Psoas muscle (tissue), 8 donors: ENCODE measurements around the gene PGS1. TPM values are rescaled to one million over a fixed set of nuclear protein-coding genes. Genes with fewer than 3 reads are reported as not detected.

Experiments
- ATAC-seq, 4 donors: fragments of 200-7000 bp; cut with Tn5 transposase; one replicate each; pipeline ENCODE4 v1.9.1; 2020; ENCODE audit warnings: moderate library complexity in 3 of 4, mild to moderate bottlenecking in 2 of 4
- DNase-seq, 2 donors: peaks; one replicate each; pipeline ENCODE4 v3.0.0-alpha.2; 2020
- H3K27ac ChIP-seq: fragments of 200-600 bp; one replicate; pipeline ENCODE4 v1.8.0; 2022
- H3K27me3 ChIP-seq, 3 donors: fragments of 200-600 bp in 1 of 3; one replicate each; pipeline versions ENCODE4 v1.6.1 to v1.8.0; 2013 to 2022; ENCODE audit warnings: low read length in 2 of 3, mild to moderate bottlenecking in 2 of 3, moderate library complexity in 1 of 3; ENCODE audit not compliant: insufficient read depth in 3 of 3
- H3K36me3 ChIP-seq, 2 donors: fragments of 200-600 bp in 1 of 2; one replicate each; pipeline versions ENCODE4 v1.6.1 to v1.8.0; 2013 to 2022; ENCODE audit warnings: low read depth in 1 of 2, mild to moderate bottlenecking in 1 of 2, moderate library complexity in 1 of 2; ENCODE audit not compliant: insufficient read depth in 1 of 2
- H3K4me1 ChIP-seq: fragments of 200-600 bp; one replicate; pipeline ENCODE4 v1.8.0; 2022
- H3K4me3 ChIP-seq: fragments of 200-600 bp; one replicate; pipeline ENCODE4 v1.8.0; 2022; ENCODE audit warnings: mild to moderate bottlenecking
- H3K9me3 ChIP-seq: fragments of 200-600 bp; one replicate; pipeline ENCODE4 v1.8.0; 2022
- CTCF ChIP-seq: fragments of 200-600 bp; IDR thresholded peaks from one replicate; pipeline ENCODE4 v1.8.0; 2022; ENCODE audit warnings: antibody characterized with exemption
- WGBS, 3 donors: extraction: QIAGEN DNeasy Blood & Tissue Kit; methylation state at CpG; one replicate each; pipeline versions ENCODE4 v1.1.6 to v1.1.7; 2013; 5-methylcytosine and 5-hydroxymethylcytosine counted together
- intact Hi-C, 2 donors: fragments of 100-400 bp; cut with DNase I; formaldehyde crosslinking; loops; one replicate each; pipeline versions ENCODE4 v1.11.0 to v1.14.2; 2022
- polyA plus RNA-seq, 3 donors: library from polyadenylated mRNA; stranded (reverse); fragments of 200-250 nt; gene quantifications; one replicate each; pipeline ENCODE4 v1.2.3, GENCODE V29; 2013
- total RNA-seq, 4 donors: library from RNA; stranded (reverse); fragmentation: NEBNext Ultra II Directional in 2 of 4; extraction: Animal tissue kit (Norgen Biotek cat#: 25700) in 2 of 4; gene quantifications; one replicate each; pipeline versions ENCODE4 v1.2.1 to v1.2.4, GENCODE V29; 2021 to 2023
- donor health status: healthy with polysubstance abuse.
- donor health status: DM: no; HTN: no; CAD: no; lungs with moderate emphysema.
- donor health status: Bipolar disorder and iron deficiency.
- donor health status: healthy.
- donor health status: DM: yes; HTN: yes; CAD: no.
- donor health status: DM: no; HTN: no; CAD: no.
- donor health status: DM: no; HTN: no; CAD: no.
- donor health status: DM: yes; HTN: yes; CAD: no.

PGS1 gene
- total and polyA plus RNA-seq, 7 donors, result 10.2 to 24.2 (median 16.3) TPM

DNA sequence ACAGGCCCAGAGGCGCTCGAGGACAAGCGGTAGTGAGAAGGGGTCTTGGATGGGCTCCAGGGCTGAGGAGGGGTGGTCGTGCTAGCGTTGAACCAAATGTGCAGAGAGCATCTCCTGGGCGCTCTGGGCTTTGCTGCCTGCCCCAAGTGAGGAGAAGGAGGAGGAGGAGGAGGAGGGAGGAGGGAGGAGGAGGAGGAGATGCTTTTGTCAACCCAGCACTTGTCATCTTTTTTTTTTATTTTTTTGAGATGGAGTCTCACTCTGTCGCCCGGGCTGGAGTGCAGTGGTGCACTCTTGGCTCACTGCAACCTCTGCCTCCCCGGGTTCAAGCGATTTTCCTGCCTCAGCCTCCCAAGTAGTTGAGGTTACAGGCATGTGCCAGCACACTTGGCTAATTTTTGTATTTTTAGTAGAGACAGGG lies 59.8 kb downstream of the PGS1 start:
- ATAC-seq, result no peak
- 59 to 78% (median 76%) methylated on average over 7 to 10 of the region's 10 CpGs for WGBS, 3 donors
- Histone ChIP-seq H3K4me3 (no peak overlapping the region), H3K4me1 (peaks cover 14% of the 10 kb centered on the region), H3K36me3 (no peaks in the 10 kb centered on the region), H3K27ac (no peak overlapping the region), H3K9me3 (no peaks in the 10 kb centered on the region), H3K27me3 (peaks cover 0 to 4% (median 0%) of the 10 kb centered on the region in 3 donors)
- no peak for TF ChIP-seq CTCF
- intact Hi-C loops, result no loop called here
- no peak for DNase-seq

DNA sequence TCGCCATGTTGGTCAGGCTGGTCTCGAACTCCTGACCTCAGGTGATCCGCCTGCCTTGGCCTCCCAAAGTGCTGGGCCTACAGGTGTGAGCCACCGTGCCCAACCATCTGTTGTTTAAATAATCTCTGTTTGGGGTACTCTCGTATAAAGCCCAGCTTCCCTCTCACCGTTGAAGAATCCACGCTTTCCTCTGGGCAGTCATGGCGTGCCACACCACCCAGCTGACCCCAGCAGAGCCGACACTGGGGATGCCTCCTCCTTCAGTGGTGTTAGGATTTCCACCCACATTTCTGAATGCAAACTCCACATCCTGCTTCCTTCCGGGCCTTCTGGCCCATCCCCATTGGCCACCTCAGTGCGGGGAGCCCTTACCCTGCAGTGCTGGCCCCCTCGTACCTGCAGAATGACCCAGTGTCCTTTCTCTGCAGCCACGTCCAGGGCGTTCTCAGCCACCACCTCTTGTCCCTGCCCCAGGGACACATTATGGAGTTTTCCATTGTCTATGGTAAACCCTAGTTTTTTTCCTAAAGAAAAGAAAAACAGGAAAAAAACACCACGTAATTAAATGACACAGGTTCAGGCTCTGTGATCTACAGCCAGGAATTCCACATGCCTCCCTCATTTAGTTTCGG lies 60.4 kb downstream of the PGS1 start:
- H3K27me3 ChIP-seq, result peaks cover 0 to 4% (median 0%) of the 10 kb centered on the region in 3 donors
- H3K4me1 ChIP-seq, result peaks cover 14% of the 10 kb centered on the region
- WGBS, 3 donors, result 73 to 74% (median 74%) methylated on average over 16 of the region's 16 CpGs
- no peaks in the 10 kb centered on the region for H3K9me3 ChIP-seq
- no peak overlapping the region for H3K27ac ChIP-seq
- no peak for DNase-seq
- H3K4me3 ChIP-seq, result no peak overlapping the region
- H3K36me3 ChIP-seq, result no peaks in the 10 kb centered on the region
- ATAC-seq, result no peak
- intact Hi-C loops, result no loop called here
- no peak for TF ChIP-seq CTCF

DNA sequence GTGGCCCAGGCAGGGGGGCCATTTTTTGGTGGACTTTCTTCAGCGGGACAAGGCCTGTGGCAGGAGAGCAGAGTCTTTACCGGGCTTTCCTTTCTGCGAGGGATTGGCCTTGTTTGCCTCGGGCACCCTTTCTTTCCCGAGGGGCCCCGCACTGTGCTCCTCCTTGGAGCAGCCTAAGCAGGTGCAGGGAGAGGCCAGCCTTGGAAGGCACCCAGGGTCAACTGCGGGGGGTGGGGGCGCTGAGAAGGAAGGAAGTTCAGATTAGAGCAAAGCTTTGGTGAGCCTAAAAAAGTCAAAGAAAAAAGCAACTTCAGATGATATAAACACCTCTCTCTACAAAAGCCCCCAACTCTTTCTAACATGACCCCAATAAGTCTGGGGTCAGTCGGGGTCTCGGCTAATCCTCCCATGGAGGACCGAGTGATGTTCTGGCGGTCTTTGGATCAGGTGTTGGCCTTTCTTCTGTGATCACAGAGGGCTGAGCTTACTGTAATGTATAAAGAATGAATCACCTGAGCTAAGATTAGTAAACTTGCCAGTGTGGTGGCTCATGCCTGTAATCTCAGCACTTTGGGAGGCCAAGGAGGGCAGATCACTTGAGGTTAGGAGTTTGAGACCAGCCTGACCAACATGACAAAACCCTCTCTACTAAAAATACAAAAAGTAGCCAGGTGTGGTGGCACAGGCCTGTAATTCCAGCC lies 63.0 kb downstream of the PGS1 start:
- Histone ChIP-seq H3K27ac (no peak overlapping the region), H3K4me1 (peaks cover 14% of the 10 kb centered on the region), H3K36me3 (no peaks in the 10 kb centered on the region), H3K27me3 (peaks cover 0 to 4% (median 0%) of the 10 kb centered on the region in 3 donors), H3K4me3 (no peak overlapping the region), H3K9me3 (no peaks in the 10 kb centered on the region)
- DNase-seq (no peak), ATAC-seq (peak in 1 of 4 donors; percentile 47)
- intact Hi-C loops, result no loop called here
- WGBS, 3 donors, result 58 to 67% (median 66%) methylated on average over 11 to 12 of the region's 12 CpGs
- no peak for TF ChIP-seq CTCF

- Histone ChIP-seq H3K4me3 (no peak overlapping the region), H3K27ac (peak overlapping the region; percentile 55), H3K9me3 (no peaks in the 10 kb centered on the region), H3K4me1 (peaks cover 14% of the 10 kb centered on the region), H3K27me3 (no peaks in the 10 kb centered on the region), H3K36me3 (no peaks in the 10 kb centered on the region)
- WGBS, 3 donors, result 28 to 38% (median 28%) methylated on average over 19 of the region's 19 CpGs
- intact Hi-C loops, result no loop called here
- DNase-seq, result peak; percentile 82 to 92
- no peak for TF ChIP-seq CTCF
- ATAC-seq, result peak; percentile 90 to 96 (median 93)
Observed at GRCh38 chr17:78442648-78443218, 64.3 kb downstream of the PGS1 start.
